A549 treated with Mapracorat at 1 μM for 4 hours (cell line): ENCODE results near the gene OR52I2. TPM values are rescaled to one million over a fixed set of nuclear protein-coding genes. Genes with fewer than 3 reads are reported as not detected.

Experiments used
- total RNA-seq: library from RNA; stranded (reverse); fragments of 200-300 nt; extraction: Qiagen RNA extraction; gene quantifications from 5 replicates; pipeline ENCODE4 v1.2.3, GENCODE V29; 2022

OR52I2 gene
- total RNA-seq: not detected in 5 replicates

DNA sequence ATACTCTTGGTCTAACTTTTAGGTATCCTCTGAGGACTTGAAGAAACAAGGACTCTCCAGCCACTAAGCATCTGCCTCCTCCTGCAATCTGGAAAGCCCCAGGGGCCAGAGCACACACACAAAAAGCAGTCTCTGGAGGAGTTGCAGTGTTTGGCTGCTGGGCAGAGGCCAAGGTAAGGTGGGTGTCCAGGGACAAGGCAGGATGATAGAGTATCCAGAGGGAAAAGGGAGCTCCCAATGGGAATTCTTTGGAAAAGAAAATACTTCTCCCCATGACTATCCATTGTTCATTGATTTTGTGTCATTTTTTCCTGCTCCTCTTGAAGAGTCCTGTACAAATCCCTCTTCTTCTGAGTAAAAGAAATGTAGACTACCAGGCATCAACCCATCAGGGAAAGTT is at the start of gene OR52I2:
TSS of gene OR52I2 (plus strand) at position 301 of the 400 bp plus-strand sequence.

GRCh38 chr11:4544891-4545290 is 36.7 kb upstream of the OR52I2 start, which contains the start of gene OR52M1:
Gene OR52M1, plus strand, starts transcription at chr11:4545191. Its CDS starts 0 bp downstream, at chr11:4545191.

DNA sequence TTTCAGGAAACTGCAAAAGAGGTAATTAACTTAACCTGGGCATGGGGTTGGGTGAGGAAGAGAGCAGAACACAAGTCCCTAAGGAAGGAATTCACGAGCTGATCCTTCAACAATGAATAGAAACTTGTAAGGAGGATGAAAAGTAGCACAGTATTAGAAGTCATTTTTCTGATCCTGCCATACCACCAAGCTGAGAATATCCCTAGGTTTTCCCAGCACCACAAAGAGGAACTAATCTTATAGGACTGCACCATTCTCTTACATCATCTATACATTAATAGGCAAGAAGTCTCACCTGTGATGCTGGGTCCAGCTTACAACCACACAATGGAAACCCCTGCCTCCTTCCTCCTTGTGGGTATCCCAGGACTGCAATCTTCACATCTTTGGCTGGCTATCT is 12.2 kb downstream of the OR52I2 start, which contains the start of gene OR52I1:
TSS of gene OR52I1 (plus strand) at position 301 of the 400 bp plus-strand sequence. CDS start at position 301, 0 bp downstream.

GRCh38 chr11:4607781-4608666 is 26.5 kb downstream of the OR52I2 start, which contains the start of gene TRIM68:
Gene TRIM68, minus strand, starts transcription at chr11:4608231. Its CDS starts 2,727 bp downstream, at chr11:4605504.

GRCh38 chr11:4636962-4637661 is 55.6 kb downstream of the OR52I2 start, which contains the start of gene OR51D1:
Gene OR51D1, plus strand, starts transcription at chr11:4637477. Its CDS starts 2,314 bp downstream, at chr11:4639791.

Other genes starting within 250 kb of the OR52I2 start
- not detected in 5 replicates for gene OR52B4, start 213.4 kb upstream of the OR52I2 start, total RNA-seq
- 19.6 to 23.8 TPM (median 20.9 TPM) in 5 replicates for gene TRIM21, start 188.0 kb upstream of the OR52I2 start, total RNA-seq
- gene OR52K2, start 132.4 kb upstream of the OR52I2 start, total RNA-seq: not detected in 5 replicates
- gene OR52K1, start 99.1 kb upstream of the OR52I2 start, total RNA-seq: not detected in 5 replicates
- not detected in 5 replicates for gene OR52M1, start 36.6 kb upstream of the OR52I2 start, total RNA-seq
- not detected in 5 replicates for gene OR52I1, start 12.3 kb downstream of the OR52I2 start, total RNA-seq
- 8.1 to 10.4 TPM (median 9.9 TPM) in 5 replicates for gene TRIM68, start 26.5 kb downstream of the OR52I2 start, total RNA-seq
- gene OR51D1, start 55.7 kb downstream of the OR52I2 start, total RNA-seq: not detected in 5 replicates
- gene OR51E1, start 62.2 kb downstream of the OR52I2 start, total RNA-seq: not detected in 5 replicates
- gene OR51E2, start 116.1 kb downstream of the OR52I2 start, total RNA-seq: not detected in 5 replicates
- gene MMP26, start 123.0 kb downstream of the OR52I2 start, total RNA-seq: not detected in 5 replicates
- not detected in 5 replicates for gene OR51F1, start 188.2 kb downstream of the OR52I2 start, total RNA-seq
- gene OR52R1, start 222.6 kb downstream of the OR52I2 start, total RNA-seq: not detected in 5 replicates
- not detected in 5 replicates for gene OR51F2, start 239.6 kb downstream of the OR52I2 start, total RNA-seq